ENCODE measurements around the gene EMILIN3. TPM values are rescaled to one million over a fixed set of nuclear protein-coding genes. Genes with fewer than 3 reads are reported as not detected.

Gene EMILIN3
- total and polyA plus RNA-seq, 12 donors, result 0.20 to 6.4 (median 2.8) TPM

DNA sequence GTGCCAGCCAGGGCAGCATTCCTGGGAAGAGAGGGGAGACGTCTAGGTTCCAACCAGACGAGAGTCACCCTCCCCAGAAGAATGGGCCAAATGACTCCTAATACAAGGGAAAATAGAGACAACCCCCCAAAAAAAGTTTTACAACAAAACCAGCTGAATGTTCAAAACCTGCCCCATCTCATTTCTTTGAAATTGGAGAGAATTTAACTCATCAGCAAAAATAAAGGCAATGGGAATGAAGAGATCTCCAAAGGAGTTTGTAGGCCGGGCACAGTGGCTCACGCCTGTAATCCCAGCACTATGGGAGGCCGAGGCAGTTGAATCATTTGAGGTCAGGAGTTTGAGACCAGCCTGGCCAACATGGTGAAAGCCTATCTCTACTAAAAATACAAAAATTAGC is 9.7 kb upstream of the EMILIN3 start:
- DNase-seq (no peak), ATAC-seq (no peak)
- Histone ChIP-seq H3K4me3 (no peak overlapping the region), H3K36me3 (no peaks in the 10 kb centered on the region), H3K4me1 (no peaks in the 10 kb centered on the region), H3K9me3 (peaks cover 0 to 3% (median 0%) of the 10 kb centered on the region in 11 donors), H3K27ac (no peak overlapping the region), H3K27me3 (peaks cover 0 to 26% (median 0%) of the 10 kb centered on the region in 7 donors)
- TF ChIP-seq, protein P1, sequence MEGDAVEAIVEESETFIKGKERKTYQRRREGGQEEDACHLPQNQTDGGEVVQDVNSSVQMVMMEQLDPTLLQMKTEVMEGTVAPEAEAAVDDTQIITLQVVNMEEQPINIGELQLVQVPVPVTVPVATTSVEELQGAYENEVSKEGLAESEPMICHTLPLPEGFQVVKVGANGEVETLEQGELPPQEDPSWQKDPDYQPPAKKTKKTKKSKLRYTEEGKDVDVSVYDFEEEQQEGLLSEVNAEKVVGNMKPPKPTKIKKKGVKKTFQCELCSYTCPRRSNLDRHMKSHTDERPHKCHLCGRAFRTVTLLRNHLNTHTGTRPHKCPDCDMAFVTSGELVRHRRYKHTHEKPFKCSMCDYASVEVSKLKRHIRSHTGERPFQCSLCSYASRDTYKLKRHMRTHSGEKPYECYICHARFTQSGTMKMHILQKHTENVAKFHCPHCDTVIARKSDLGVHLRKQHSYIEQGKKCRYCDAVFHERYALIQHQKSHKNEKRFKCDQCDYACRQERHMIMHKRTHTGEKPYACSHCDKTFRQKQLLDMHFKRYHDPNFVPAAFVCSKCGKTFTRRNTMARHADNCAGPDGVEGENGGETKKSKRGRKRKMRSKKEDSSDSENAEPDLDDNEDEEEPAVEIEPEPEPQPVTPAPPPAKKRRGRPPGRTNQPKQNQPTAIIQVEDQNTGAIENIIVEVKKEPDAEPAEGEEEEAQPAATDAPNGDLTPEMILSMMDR (IDR thresholded peaks at IDR 0.05), result no peak
- intact Hi-C loops (cut with DNase I), result no loop called here
- WGBS, 2 donors, result 93 to 96% methylated on average over 5 of the region's 5 CpGs

DNA sequence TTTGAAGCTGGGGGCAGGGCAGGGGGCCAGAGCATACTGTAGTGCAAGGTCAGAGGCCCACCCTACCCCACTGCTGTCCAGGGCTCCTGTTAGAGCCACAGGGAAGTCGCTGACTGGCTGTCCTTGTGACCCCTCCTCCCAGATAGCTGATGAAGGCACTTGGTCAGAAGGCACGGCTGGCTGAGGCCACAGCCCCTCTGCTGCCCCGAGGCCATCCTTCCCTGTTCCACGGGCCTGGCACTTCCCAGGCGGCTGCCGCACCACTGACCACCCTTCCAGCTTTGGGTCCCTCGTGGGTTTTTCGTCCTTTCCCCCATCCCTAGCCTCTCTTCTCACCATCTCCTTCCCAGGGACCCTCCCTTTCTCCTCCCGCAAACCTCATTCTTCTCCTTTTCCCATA is 9.2 kb upstream of the EMILIN3 start:
- no peak for ATAC-seq
- WGBS, 2 donors, result 87% methylated on average over 9 of the region's 9 CpGs

DNA sequence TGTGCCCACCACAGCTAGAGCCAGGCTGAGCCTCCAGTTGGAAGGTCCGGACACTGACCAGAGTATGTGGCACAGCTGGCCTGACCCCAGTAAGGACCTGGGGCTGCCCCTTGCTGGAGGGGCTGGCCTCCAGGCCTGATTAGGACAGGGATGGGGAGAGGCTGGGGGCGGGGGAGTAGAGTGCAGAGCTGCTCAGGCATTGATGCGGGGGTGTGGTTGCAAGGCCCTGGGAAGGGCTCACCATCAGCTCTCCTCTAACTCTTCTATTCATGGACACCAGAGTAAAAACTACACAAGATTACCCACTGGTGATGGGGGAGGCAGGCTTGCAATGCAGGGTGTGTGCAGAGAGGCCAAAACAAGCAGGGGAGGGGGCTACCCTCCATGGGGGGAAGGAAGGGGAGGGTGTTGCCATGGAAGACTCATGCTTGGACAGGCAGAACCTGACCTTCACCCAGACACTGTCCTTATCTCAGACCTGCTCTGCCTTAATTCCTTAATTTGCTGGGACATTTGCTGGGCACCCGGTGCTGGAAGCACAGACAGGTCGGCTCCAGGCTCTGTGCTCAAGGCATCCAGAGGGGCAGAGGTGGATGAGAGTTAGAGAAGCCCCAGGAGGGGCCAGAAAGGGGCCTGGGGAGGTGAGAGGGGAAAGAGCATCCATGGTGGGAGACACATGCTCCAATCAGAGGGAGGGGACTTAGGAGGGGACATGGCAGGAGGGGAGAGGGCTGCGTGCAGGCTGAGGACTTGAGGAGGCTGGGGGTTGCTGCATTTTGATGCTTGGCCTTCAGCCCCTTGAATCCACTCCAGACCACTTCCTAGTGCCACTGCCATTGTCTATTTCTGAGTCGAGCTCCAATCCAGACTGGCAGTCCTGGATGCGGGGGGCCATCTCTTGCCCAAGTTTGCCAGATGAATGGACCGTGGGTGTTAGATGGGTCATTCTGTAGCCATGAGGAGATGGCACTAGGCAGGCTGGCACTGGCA is 7.6 kb upstream of the EMILIN3 start:
- peak in 3 of 8 donors; percentile 20 to 38 (median 25) for ATAC-seq
- H3K9me3 ChIP-seq, result peaks cover 0 to 8% (median 0%) of the 10 kb centered on the region in 11 donors
- TF ChIP-seq, protein P1 (IDR thresholded peaks at IDR 0.05), result no peak

More for the DNA sequence above, 9.2 kb upstream of the EMILIN3 start:
- H3K9me3 ChIP-seq, result peaks cover 0 to 8% (median 0%) of the 10 kb centered on the region in 11 donors
- H3K27me3 ChIP-seq, result peaks cover 0 to 26% (median 0%) of the 10 kb centered on the region in 7 donors
- DNase-seq, result no peak
- no peaks in the 10 kb centered on the region for H3K36me3 ChIP-seq
- no peak overlapping the region for H3K27ac ChIP-seq
- TF ChIP-seq, protein P1 (IDR thresholded peaks at IDR 0.05), result no peak
- H3K4me3 ChIP-seq, result no peak overlapping the region
- intact Hi-C loops (cut with DNase I), result no loop called here
- no peaks in the 10 kb centered on the region for H3K4me1 ChIP-seq

DNA sequence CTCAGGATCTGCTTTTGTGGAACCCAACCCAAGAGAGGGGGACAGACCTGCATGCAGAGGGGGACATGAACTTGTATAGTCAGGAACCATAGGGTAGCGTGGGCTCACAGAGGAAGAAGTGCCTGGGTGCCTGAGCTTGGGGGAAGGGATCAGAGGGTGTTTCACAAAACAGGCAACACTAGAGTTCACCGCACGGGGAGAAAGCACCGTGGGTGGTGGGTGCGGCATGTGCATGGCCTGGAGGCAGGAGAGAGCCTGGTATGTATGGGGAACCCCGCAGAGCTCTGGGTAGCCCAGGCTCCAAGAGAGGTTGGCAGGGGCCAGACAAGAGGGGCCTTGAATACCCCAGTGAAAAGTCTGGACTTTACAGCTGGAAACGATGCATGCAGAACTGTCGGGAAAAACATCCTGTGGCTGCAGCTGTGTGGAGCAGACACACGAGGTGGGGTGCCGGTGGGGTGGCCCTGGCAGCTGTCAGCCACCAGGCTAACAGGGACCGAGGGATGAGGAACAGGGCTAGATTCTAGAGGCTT is 6.7 kb upstream of the EMILIN3 start:
- intact Hi-C loops (cut with DNase I), result no loop called here
- TF ChIP-seq, protein P1 (IDR thresholded peaks at IDR 0.05), result no peak
- DNase-seq, result no peak
- Histone ChIP-seq H3K9me3 (peaks cover 0 to 8% (median 0%) of the 10 kb centered on the region in 11 donors), H3K4me1 (no peaks in the 10 kb centered on the region), H3K27me3 (peaks cover 0 to 27% (median 0%) of the 10 kb centered on the region in 7 donors), H3K27ac (no peak overlapping the region), H3K4me3 (no peak overlapping the region), H3K36me3 (no peaks in the 10 kb centered on the region)
- 80 to 84% methylated on average over 11 of the region's 11 CpGs for WGBS, 2 donors
- peak in 1 of 8 donors; percentile 13 for ATAC-seq

More for the DNA sequence above, 7.6 kb upstream of the EMILIN3 start:
- Histone ChIP-seq H3K27me3 (peaks cover 0 to 26% (median 0%) of the 10 kb centered on the region in 7 donors), H3K4me1 (no peaks in the 10 kb centered on the region), H3K4me3 (no peak overlapping the region), H3K36me3 (no peaks in the 10 kb centered on the region), H3K27ac (no peak overlapping the region)
- intact Hi-C loops (cut with DNase I), result no loop called here
- no peak for DNase-seq
- 83 to 91% methylated on average over 9 of the region's 9 CpGs for WGBS, 2 donors

Data from heart right ventricle (tissue), 16 donors.